Muscle layer of duodenum (tissue), 2 donors: ENCODE measurements around the gene GRIFIN.

ENCODE experiments used
- H3K27ac ChIP-seq: one replicate; pipeline ENCODE4 v1.7.0; 2013; ENCODE audit warnings: mild to moderate bottlenecking, low read length
- H3K27me3 ChIP-seq: one replicate; pipeline ENCODE4 v1.7.0; 2013; ENCODE audit warnings: low read depth, mild to moderate bottlenecking, control low read depth, low read length
- H3K36me3 ChIP-seq, 2 donors: one replicate each; pipeline ENCODE4 v1.7.0; 2013; ENCODE audit warnings: low read length in 2 of 2, control low read depth in 1 of 2, mild to moderate bottlenecking in 1 of 2; ENCODE audit not compliant: insufficient read depth in 2 of 2, control insufficient read depth in 1 of 2
- H3K4me1 ChIP-seq, 2 donors: one replicate each; pipeline ENCODE4 v1.7.0; 2013; ENCODE audit warnings: low read length in 2 of 2, mild to moderate bottlenecking in 2 of 2, control low read depth in 1 of 2, moderate library complexity in 1 of 2; ENCODE audit not compliant: insufficient read depth in 2 of 2, control insufficient read depth in 1 of 2
- H3K4me3 ChIP-seq, 2 donors: one replicate each; pipeline ENCODE4 v1.7.0; 2013; ENCODE audit warnings: low read length in 2 of 2, low read depth in 1 of 2, mild to moderate bottlenecking in 1 of 2
- H3K9me3 ChIP-seq, 2 donors: one replicate each; pipeline ENCODE4 v1.7.0; 2013; ENCODE audit warnings: low read length in 2 of 2, control low read depth in 1 of 2, mild to moderate bottlenecking in 1 of 2; ENCODE audit not compliant: control insufficient read depth in 1 of 2
- donor health status: healthy.

GRIFIN gene

GRCh38 chr7:2519119-2519930, 43.1 kb upstream of the GRIFIN start, which contains the start of gene LFNG:
TSS of gene LFNG (plus strand) at chr7:2519774. CDS start at chr7:2519862, 88 bp downstream.
- no peaks in the 10 kb centered on the region for H3K27me3 ChIP-seq

GRCh38 chr7:2518737-2519118, 42.5 kb upstream of the GRIFIN start:
- no peak overlapping the region for H3K27ac ChIP-seq
- H3K36me3 ChIP-seq = no peaks in the 10 kb centered on the region
- H3K4me3 ChIP-seq = peak overlapping the region; percentile 39 to 61
- H3K27me3 ChIP-seq = no peaks in the 10 kb centered on the region
- peaks cover 9 to 49% of the 10 kb centered on the region in 2 donors for H3K4me1 ChIP-seq
- no peaks in the 10 kb centered on the region for H3K9me3 ChIP-seq

More at GRCh38 chr7:2519119-2519930, 43.1 kb upstream of the GRIFIN start, which contains the start of gene LFNG:
- Histone ChIP-seq H3K27ac (peak within 1 kb of the TSS; percentile 43), H3K4me1 (peaks cover 9 to 55% of the 10 kb centered on the region in 2 donors), H3K36me3 (no peaks in the 10 kb centered on the region), H3K4me3 (peak within 1 kb of the TSS; percentile 61 to 64), H3K9me3 (no peaks in the 10 kb centered on the region)

- Histone ChIP-seq H3K4me1 (peaks cover 8 to 40% of the 10 kb centered on the region in 2 donors), H3K4me3 (no peak overlapping the region), H3K27me3 (no peaks in the 10 kb centered on the region), H3K27ac (no peak overlapping the region), H3K36me3 (no peaks in the 10 kb centered on the region), H3K9me3 (no peaks in the 10 kb centered on the region)
These were observed 41.7 kb upstream of the GRIFIN start for GRCh38 chr7:2517678-2518507.

- Histone ChIP-seq H3K36me3 (no peaks in the 10 kb centered on the region), H3K4me1 (peaks cover 3 to 43% of the 10 kb centered on the region in 2 donors), H3K27ac (no peak overlapping the region), H3K4me3 (no peak overlapping the region), H3K27me3 (no peaks in the 10 kb centered on the region), H3K9me3 (no peaks in the 10 kb centered on the region)
These were observed 40.8 kb upstream of the GRIFIN start for GRCh38 chr7:2517026-2517425.

GRCh38 chr7:2516194-2516555, 40.0 kb upstream of the GRIFIN start:
- Histone ChIP-seq H3K9me3 (no peaks in the 10 kb centered on the region), H3K27ac (no peak overlapping the region), H3K27me3 (no peaks in the 10 kb centered on the region), H3K4me3 (no peak overlapping the region), H3K4me1 (peaks cover 3 to 42% of the 10 kb centered on the region in 2 donors), H3K36me3 (no peaks in the 10 kb centered on the region)

GRCh38 chr7:2515424-2516193, 39.4 kb upstream of the GRIFIN start:
- Histone ChIP-seq H3K4me1 (peaks cover 3 to 41% of the 10 kb centered on the region in 2 donors), H3K4me3 (no peak overlapping the region), H3K27me3 (no peaks in the 10 kb centered on the region), H3K27ac (no peak overlapping the region), H3K9me3 (no peaks in the 10 kb centered on the region), H3K36me3 (no peaks in the 10 kb centered on the region)

- H3K4me3 ChIP-seq = no peak overlapping the region
- H3K27me3 ChIP-seq = no peaks in the 10 kb centered on the region
- H3K36me3 ChIP-seq = no peaks in the 10 kb centered on the region
- no peaks in the 10 kb centered on the region for H3K9me3 ChIP-seq
- H3K4me1 ChIP-seq = peaks cover 3 to 35% of the 10 kb centered on the region in 2 donors
- H3K27ac ChIP-seq = no peak overlapping the region
These were observed 38.5 kb upstream of the GRIFIN start for GRCh38 chr7:2514473-2515423.

GRCh38 chr7:2513702-2514101, 37.5 kb upstream of the GRIFIN start:
- H3K27me3 ChIP-seq = no peaks in the 10 kb centered on the region
- H3K4me1 ChIP-seq = peaks cover 3 to 32% of the 10 kb centered on the region in 2 donors
- H3K27ac ChIP-seq = no peak overlapping the region
- H3K36me3 ChIP-seq = no peaks in the 10 kb centered on the region
- no peak overlapping the region for H3K4me3 ChIP-seq
- H3K9me3 ChIP-seq = no peaks in the 10 kb centered on the region

GRCh38 chr7:2512713-2513112, 36.5 kb upstream of the GRIFIN start:
- peaks cover 3 to 31% of the 10 kb centered on the region in 2 donors for H3K4me1 ChIP-seq
- no peaks in the 10 kb centered on the region for H3K36me3 ChIP-seq
- no peaks in the 10 kb centered on the region for H3K9me3 ChIP-seq
- no peak overlapping the region for H3K27ac ChIP-seq
- H3K27me3 ChIP-seq = no peaks in the 10 kb centered on the region
- H3K4me3 ChIP-seq = no peak overlapping the region

- H3K27ac ChIP-seq = no peak overlapping the region
- no peaks in the 10 kb centered on the region for H3K27me3 ChIP-seq
- H3K4me1 ChIP-seq = peaks cover 3 to 34% of the 10 kb centered on the region in 2 donors
- H3K36me3 ChIP-seq = no peaks in the 10 kb centered on the region
- H3K9me3 ChIP-seq = no peaks in the 10 kb centered on the region
- H3K4me3 ChIP-seq = no peak overlapping the region
These were observed 36.0 kb upstream of the GRIFIN start for GRCh38 chr7:2512179-2512661.
